HepG2 (cell line): ENCODE data around the gene MAOB. TPM values are rescaled to one million over a fixed set of nuclear protein-coding genes. Genes with fewer than 3 reads are reported as not detected.

Experiments
- ATAC-seq: fragments of 200-7000 bp; cut with Tn5 transposase; 3 replicates; pipeline ENCODE4 v1.9.1; 2020; ENCODE audit warnings: mild to moderate bottlenecking, moderate library complexity
- BruUV-seq: library from RNA; stranded (reverse); fragments of 400-500 nt; replicated peaks from 2 replicates; lab custom pipeline; 2021; lab: Mats Ljungman, UMichigan
- CTCF ChIA-PET: fragments of 300-600 bp; formaldehyde crosslinking; extraction: SDS; loops from one replicate; lab custom pipeline; 2021; ENCODE audit warnings: low total read pairs, inconsistent platforms, low intra/inter-chr PET ratio; lab: Yijun Ruan, JAX
- POLR2A ChIA-PET: fragments of 350-600 bp; sonication (Branson Sonifier 250); formaldehyde crosslinking; loops from one replicate; lab custom pipeline; 2020; ENCODE audit warnings: antibody characterized with exemption, inconsistent platforms; lab: Yijun Ruan, JAX
- DNase-seq: peaks from one replicate; pipeline ENCODE4 v3.0.0-alpha.2; 2015; ENCODE audit warnings: low spot score
- FAIRE-seq: peaks from 3 replicates; lab custom pipeline; 2011; peaks lifted over from hg19 to GRCh38; lab: Jason Lieb, UNC
- H2AFZ ChIP-seq: one replicate; pipeline ENCODE4 v1.6.1; 2011; ENCODE audit warnings: low read length, inconsistent platforms
- H3K27ac ChIP-seq: fragments of 300-600 bp; 3 replicates; pipeline ENCODE4 v1.8.0; 2011; ENCODE audit warnings: mixed run types, mild to moderate bottlenecking, mixed read lengths, low read length, inconsistent platforms; ENCODE audit not compliant: insufficient read depth; ENCODE audit errors: extremely low read length
- H3K27me3 ChIP-seq, 2 experiments: fragments of 200-600 bp in 1 of 2; 2 replicates in 1 of 2; 3 replicates in 1 of 2; pipeline versions ENCODE4 v1.6.0 to v1.8.0; 2011; ENCODE audit warnings: low read length in 2 of 2, mild to moderate bottlenecking in 2 of 2, moderate library complexity in 2 of 2, inconsistent platforms in 1 of 2; ENCODE audit not compliant: insufficient read depth in 2 of 2, control insufficient read depth in 1 of 2
- H3K36me3 ChIP-seq, 2 experiments: fragments of 200-600 bp in 1 of 2; replicated peaks in 1 of 2; 2 replicates in 1 of 2; 3 replicates in 1 of 2; pipeline versions ENCODE4 v1.5.1 to v1.8.0; 2011; ENCODE audit warnings: low read length in 2 of 2, inconsistent platforms in 1 of 2; ENCODE audit not compliant: insufficient read depth in 2 of 2, control insufficient read depth in 1 of 2
- H3K4me1 ChIP-seq: 2 replicates; pipeline ENCODE4 v1.5.1; 2012; ENCODE audit warnings: low read length, inconsistent platforms; ENCODE audit not compliant: insufficient read depth
- H3K4me2 ChIP-seq: 2 replicates; pipeline ENCODE4 v1.6.0; 2011; ENCODE audit warnings: low read depth, low read length, inconsistent platforms
- H3K4me3 ChIP-seq, 3 experiments: fragments of 200-600 bp in 1 of 3; sonication (generic), shearing (Covaris generic) in 1 of 3; replicated peaks in 1 of 3; 2 replicates each; pipeline ENCODE4 v1.5.1; 2011 to 2016; ENCODE audit warnings: low read length in 3 of 3, inconsistent platforms in 2 of 3, low read depth in 2 of 3, mild to moderate bottlenecking in 2 of 3, control low read depth in 1 of 3, mixed read lengths in 1 of 3; ENCODE audit not compliant: insufficient read depth in 1 of 3
- H3K79me2 ChIP-seq: one replicate; pipeline ENCODE4 v1.6.1; 2011; ENCODE audit warnings: low read length, inconsistent platforms; ENCODE audit not compliant: insufficient read depth
- H3K9ac ChIP-seq: 2 replicates; pipeline ENCODE4 v1.6.0; 2011; ENCODE audit warnings: mild to moderate bottlenecking, low read depth, low read length, inconsistent platforms; ENCODE audit not compliant: insufficient read depth
- H3K9me3 ChIP-seq: 2 replicates; pipeline ENCODE4 v1.5.1; 2012; ENCODE audit warnings: mild to moderate bottlenecking, low read length
- H4K20me1 ChIP-seq: 2 replicates; pipeline ENCODE4 v1.6.0; 2011; ENCODE audit warnings: inconsistent platforms, mild to moderate bottlenecking, low read length, moderate library complexity; ENCODE audit not compliant: insufficient read depth
- SMAD3 ChIP-seq: sonication (generic); formaldehyde crosslinking; IDR thresholded peaks from 2 replicates; pipeline ENCODE4 v1.4.0; 2020; ENCODE audit warnings: missing genetic modification reagents
- ZNF562 ChIP-seq: sonication (generic); formaldehyde crosslinking; IDR thresholded peaks from 2 replicates; pipeline ENCODE4 v1.8.0; 2022; ENCODE audit warnings: missing genetic modification reagents, borderline replicate concordance
- ZNF629 ChIP-seq: sonication (generic); formaldehyde crosslinking; conservative IDR thresholded peaks from 2 replicates; pipeline ENCODE4 v1.5.0; 2020; ENCODE audit warnings: missing genetic modification reagents
- ZNF879 ChIP-seq: sonication (generic); formaldehyde crosslinking; IDR thresholded peaks from 2 replicates; pipeline ENCODE4 v1.8.1; 2023; ENCODE audit warnings: missing genetic modification reagents
- ZNF891 ChIP-seq: sonication (generic); formaldehyde crosslinking; IDR thresholded peaks from 2 replicates; pipeline ENCODE4 v1.5.0; 2020; ENCODE audit warnings: mild to moderate bottlenecking, missing genetic modification reagents
- WGBS: methylation state at CpG from one replicate; pipeline ENCODE4 v1.1.6; 2017; ENCODE audit warnings: low lambda C conversion rate; 5-methylcytosine and 5-hydroxymethylcytosine counted together
- in situ Hi-C: cut with HindIII; loops from 2 replicates; pipeline ENCODE4 v1.10.0; 2017; ENCODE audit warnings: low pct_unique_long_range_greater_than_20kb; ENCODE audit not compliant: extremely low pct_ligation_motif_present
- intact Hi-C: fragments of 100-400 bp; cut with micrococcal nuclease; formaldehyde crosslinking; loops from one replicate; pipeline ENCODE4 v1.10.0; 2022; ENCODE audit not compliant: unreplicated experiment
- polyA plus RNA-seq, 8 experiments: library from polyadenylated mRNA; depleted of rRNA in 3 of 8; stranded (reverse) in 7 of 8; unstranded in 1 of 8; fragments of >200 nt; fragmentation: Illumina TruSeq in 4 of 8; extraction: Trizol in 4 of 8; gene quantifications; 2 replicates each; pipeline versions ENCODE4 v1.2.1 to v1.2.3, GENCODE V29; 2011 to 2016; ENCODE audit warnings: low read depth in 4 of 8, missing spikeins in 1 of 8, mixed read lengths in 1 of 8; ENCODE audit not compliant: insufficient read depth in 1 of 8
- total RNA-seq, 5 experiments: library from RNA; depleted of rRNA; stranded (reverse); fragments of >200 nt; fragmentation: Illumina TruSeq; extraction: Trizol; gene quantifications; 2 replicates each; pipeline ENCODE4 v1.2.3, GENCODE V29; 2016; ENCODE audit warnings: low read depth in 1 of 5
- TF ChIP-seq, protein P1 (sequence below): sonication (generic); formaldehyde crosslinking; IDR thresholded peaks from 2 replicates; pipeline ENCODE4 v1.4.0; 2020; ENCODE audit warnings: mild to moderate bottlenecking, missing genetic modification reagents
- TF ChIP-seq, protein P2 (sequence below): sonication (generic); formaldehyde crosslinking; IDR thresholded peaks from 2 replicates; pipeline ENCODE4 v1.8.1; 2023; ENCODE audit warnings: mild to moderate bottlenecking, missing genetic modification reagents
- TF ChIP-seq, protein P3 (sequence below): sonication (generic); formaldehyde crosslinking; IDR thresholded peaks from 2 replicates; pipeline ENCODE4 v1.4.0; 2020; ENCODE audit warnings: mild to moderate bottlenecking, missing genetic modification reagents, borderline replicate concordance
- TF ChIP-seq, protein P4 (sequence below): sonication (generic); formaldehyde crosslinking; IDR thresholded peaks from 2 replicates; pipeline ENCODE4 v1.5.1; 2020; ENCODE audit warnings: missing genetic modification reagents, mild to moderate bottlenecking, borderline replicate concordance

Gene MAOB
- total and polyA plus RNA-seq, 2 of the 13 experiments (the other 11 are each of a cell fraction or from before 2014, with no cell fraction given): 11.0 to 19.0 TPM

DNA sequence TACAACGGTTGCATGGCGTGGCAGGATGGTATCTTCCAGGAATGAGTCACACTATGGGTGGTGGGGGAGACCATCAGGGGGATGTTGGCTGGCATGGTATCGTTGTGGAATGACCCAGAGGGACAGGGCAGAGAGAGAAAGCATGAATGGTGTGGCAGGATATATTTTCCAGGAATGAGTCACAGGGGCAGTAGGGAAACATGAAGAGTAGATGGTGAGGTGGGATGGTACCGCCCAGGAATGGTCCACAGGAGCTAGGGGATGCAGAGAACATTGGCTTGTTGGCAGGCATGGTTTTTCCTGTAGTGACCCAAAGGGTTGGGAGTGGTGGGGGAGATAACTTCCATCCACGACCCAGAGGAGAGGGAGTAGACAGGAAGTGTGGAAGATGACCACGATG, 163.7 kb downstream of the MAOB start (continued):
- TF ChIP-seq ZNF891 (CRISPR knock-in tag): no peak
- TF ChIP-seq, protein P1, sequence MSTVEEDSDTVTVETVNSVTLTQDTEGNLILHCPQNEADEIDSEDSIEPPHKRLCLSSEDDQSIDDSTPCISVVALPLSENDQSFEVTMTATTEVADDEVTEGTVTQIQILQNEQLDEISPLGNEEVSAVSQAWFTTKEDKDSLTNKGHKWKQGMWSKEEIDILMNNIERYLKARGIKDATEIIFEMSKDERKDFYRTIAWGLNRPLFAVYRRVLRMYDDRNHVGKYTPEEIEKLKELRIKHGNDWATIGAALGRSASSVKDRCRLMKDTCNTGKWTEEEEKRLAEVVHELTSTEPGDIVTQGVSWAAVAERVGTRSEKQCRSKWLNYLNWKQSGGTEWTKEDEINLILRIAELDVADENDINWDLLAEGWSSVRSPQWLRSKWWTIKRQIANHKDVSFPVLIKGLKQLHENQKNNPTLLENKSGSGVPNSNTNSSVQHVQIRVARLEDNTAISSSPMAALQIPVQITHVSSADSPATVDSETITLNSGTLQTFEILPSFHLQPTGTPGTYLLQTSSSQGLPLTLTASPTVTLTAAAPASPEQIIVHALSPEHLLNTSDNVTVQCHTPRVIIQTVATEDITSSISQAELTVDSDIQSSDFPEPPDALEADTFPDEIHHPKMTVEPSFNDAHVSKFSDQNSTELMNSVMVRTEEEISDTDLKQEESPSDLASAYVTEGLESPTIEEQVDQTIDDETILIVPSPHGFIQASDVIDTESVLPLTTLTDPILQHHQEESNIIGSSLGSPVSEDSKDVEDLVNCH: no peak
- TF ChIP-seq ZNF629: no peak
- TF ChIP-seq, protein P2, sequence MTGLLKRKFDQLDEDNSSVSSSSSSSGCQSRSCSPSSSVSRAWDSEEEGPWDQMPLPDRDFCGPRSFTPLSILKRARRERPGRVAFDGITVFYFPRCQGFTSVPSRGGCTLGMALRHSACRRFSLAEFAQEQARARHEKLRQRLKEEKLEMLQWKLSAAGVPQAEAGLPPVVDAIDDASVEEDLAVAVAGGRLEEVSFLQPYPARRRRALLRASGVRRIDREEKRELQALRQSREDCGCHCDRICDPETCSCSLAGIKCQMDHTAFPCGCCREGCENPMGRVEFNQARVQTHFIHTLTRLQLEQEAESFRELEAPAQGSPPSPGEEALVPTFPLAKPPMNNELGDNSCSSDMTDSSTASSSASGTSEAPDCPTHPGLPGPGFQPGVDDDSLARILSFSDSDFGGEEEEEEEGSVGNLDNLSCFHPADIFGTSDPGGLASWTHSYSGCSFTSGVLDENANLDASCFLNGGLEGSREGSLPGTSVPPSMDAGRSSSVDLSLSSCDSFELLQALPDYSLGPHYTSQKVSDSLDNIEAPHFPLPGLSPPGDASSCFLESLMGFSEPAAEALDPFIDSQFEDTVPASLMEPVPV (CRISPR knock-in tag): no peak
- TF ChIP-seq ZNF562 (CRISPR knock-in tag): no peak
- no peak for TF ChIP-seq SMAD3 (CRISPR knock-in tag)
- TF ChIP-seq, protein P3, sequence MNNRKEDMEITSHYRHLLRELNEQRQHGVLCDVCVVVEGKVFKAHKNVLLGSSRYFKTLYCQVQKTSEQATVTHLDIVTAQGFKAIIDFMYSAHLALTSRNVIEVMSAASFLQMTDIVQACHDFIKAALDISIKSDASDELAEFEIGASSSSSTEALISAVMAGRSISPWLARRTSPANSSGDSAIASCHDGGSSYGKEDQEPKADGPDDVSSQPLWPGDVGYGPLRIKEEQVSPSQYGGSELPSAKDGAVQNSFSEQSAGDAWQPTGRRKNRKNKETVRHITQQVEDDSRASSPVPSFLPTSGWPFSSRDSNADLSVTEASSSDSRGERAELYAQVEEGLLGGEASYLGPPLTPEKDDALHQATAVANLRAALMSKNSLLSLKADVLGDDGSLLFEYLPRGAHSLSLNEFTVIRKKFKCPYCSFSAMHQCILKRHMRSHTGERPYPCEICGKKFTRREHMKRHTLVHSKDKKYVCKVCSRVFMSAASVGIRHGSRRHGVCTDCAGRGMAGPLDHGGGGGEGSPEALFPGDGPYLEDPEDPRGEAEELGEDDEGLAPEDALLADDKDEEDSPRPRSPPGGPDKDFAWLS: no peak

DNA sequence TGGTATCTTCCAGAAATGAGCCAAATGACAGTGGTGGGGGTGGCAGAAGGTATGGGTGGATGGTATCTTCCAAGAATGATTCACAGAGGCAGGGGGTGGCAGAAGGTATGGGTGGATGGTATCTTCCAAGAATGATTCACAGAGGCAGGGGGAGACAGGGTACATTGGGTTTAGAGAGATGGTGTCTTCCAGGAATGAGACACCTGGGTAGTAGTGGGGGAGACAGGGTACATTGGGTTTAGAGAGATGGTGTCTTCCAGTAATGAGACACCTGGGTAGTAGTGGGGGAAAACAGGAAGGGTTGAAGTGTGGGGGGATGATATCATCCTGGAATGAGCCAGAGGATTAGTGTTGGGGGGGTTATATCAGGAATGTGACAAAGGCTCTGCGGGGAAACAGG, 164.2 kb downstream of the MAOB start:
- BruUV-seq: no TSS peak
- in situ Hi-C loops: no loop called here
- no peak for ATAC-seq

More for the DNA sequence above, 164.2 kb downstream of the MAOB start:
- Histone ChIP-seq H3K4me2 (no peak overlapping the region), H3K4me1 (no peaks in the 10 kb centered on the region), H2AFZ (no peak overlapping the region), H3K27me3 (no peaks in the 10 kb centered on the region), H4K20me1 (no peaks in the 10 kb centered on the region), H3K36me3 (no peaks in the 10 kb centered on the region), H3K9me3 (no peaks in the 10 kb centered on the region), H3K4me3 (no peak overlapping the region), H3K79me2 (no peaks in the 10 kb centered on the region), H3K9ac (no peak overlapping the region), H3K27ac (no peak overlapping the region)
- DNase-seq (no peak), FAIRE-seq (no peak)
- 100% methylated on average over 1 of the region's 1 CpG for WGBS
- TF ChIP-seq ZNF879 (CRISPR knock-in tag): no peak
- TF ChIP-seq, protein P4, sequence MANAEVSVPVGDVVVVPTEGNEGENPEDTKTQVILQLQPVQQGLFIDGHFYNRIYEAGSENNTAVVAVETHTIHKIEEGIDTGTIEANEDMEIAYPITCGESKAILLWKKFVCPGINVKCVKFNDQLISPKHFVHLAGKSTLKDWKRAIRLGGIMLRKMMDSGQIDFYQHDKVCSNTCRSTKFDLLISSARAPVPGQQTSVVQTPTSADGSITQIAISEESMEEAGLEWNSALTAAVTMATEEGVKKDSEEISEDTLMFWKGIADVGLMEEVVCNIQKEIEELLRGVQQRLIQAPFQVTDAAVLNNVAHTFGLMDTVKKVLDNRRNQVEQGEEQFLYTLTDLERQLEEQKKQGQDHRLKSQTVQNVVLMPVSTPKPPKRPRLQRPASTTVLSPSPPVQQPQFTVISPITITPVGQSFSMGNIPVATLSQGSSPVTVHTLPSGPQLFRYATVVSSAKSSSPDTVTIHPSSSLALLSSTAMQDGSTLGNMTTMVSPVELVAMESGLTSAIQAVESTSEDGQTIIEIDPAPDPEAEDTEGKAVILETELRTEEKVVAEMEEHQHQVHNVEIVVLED: no peak
- ChIA-PET POLR2A (no interaction called here), CTCF (no interaction called here)
- intact Hi-C loops: no loop called here
